Measurements from ENCODE around the gene EFCAB14.
A peak's percentile ranks its signal among the peaks of the same experiment; 100 is the strongest.
"Not testable (repeated sequence)": the region's sequence is repeated elsewhere in the genome, so short reads cannot be mapped to it uniquely, and the experiment has no call there.

The EFCAB14 gene

GRCh38 chr1:46721686-46722205, 2.8 kb upstream of the EFCAB14 start:
- H3K79me2 ChIP-seq (ENCODE audit: insufficient read depth, low read length) = peaks cover 11% of the 10 kb centered on the region
- H3K9me3 ChIP-seq (ENCODE audit: low read length) = no peaks in the 10 kb centered on the region
- H3K4me1 ChIP-seq (ENCODE audit: insufficient read depth, low read length, severe bottlenecking) = peaks cover 23% of the 10 kb centered on the region
- no peaks in the 10 kb centered on the region for H3K27me3 ChIP-seq (ENCODE audit: insufficient read depth, low read length)
- H2AFZ ChIP-seq (ENCODE audit: low read length) = no peak overlapping the region
- H3K36me3 ChIP-seq (ENCODE audit: insufficient read depth, low read length) = no peaks in the 10 kb centered on the region
- H3K4me3 ChIP-seq (ENCODE audit: low read depth, low read length, poor library complexity, severe bottlenecking) = no peak overlapping the region
- H3K9ac ChIP-seq (ENCODE audit: low read length) = no peak overlapping the region
- no peak for TF ChIP-seq EZH2 (IDR thresholded peaks at IDR 0.05; ENCODE audit: borderline replicate concordance, low read length)
- no peak for TF ChIP-seq CTCF (IDR thresholded peaks at IDR 0.05; ENCODE audit: low read length)
- H4K20me1 ChIP-seq (ENCODE audit: insufficient read depth, low read length) = no peaks in the 10 kb centered on the region
- no peak overlapping the region for H3K4me2 ChIP-seq (ENCODE audit: low read length)
- H3K9me2 ChIP-seq (ENCODE audit: low read depth, low read length) = no peaks in the 10 kb centered on the region
- H3K27ac ChIP-seq (ENCODE audit: low read depth, low read length, poor library complexity, severe bottlenecking) = no peak overlapping the region
- H3F3A ChIP-seq (ENCODE audit: insufficient read depth, low read length) = no peaks in the 10 kb centered on the region

- Histone ChIP-seq H3K9ac (ENCODE audit: low read length) (no peak overlapping the region), H3K36me3 (ENCODE audit: insufficient read depth, low read length) (no peaks in the 10 kb centered on the region), H4K20me1 (ENCODE audit: insufficient read depth, low read length) (no peaks in the 10 kb centered on the region), H2AFZ (ENCODE audit: low read length) (no peak overlapping the region), H3F3A (ENCODE audit: insufficient read depth, low read length) (no peaks in the 10 kb centered on the region), H3K4me3 (ENCODE audit: low read depth, low read length, poor library complexity, severe bottlenecking) (no peak overlapping the region), H3K79me2 (ENCODE audit: insufficient read depth, low read length) (peaks cover 11% of the 10 kb centered on the region), H3K9me3 (ENCODE audit: low read length) (no peaks in the 10 kb centered on the region), H3K27ac (ENCODE audit: low read depth, low read length, poor library complexity, severe bottlenecking) (no peak overlapping the region), H3K27me3 (ENCODE audit: insufficient read depth, low read length) (no peaks in the 10 kb centered on the region), H3K4me2 (ENCODE audit: low read length) (no peak overlapping the region), H3K9me2 (ENCODE audit: low read depth, low read length) (no peaks in the 10 kb centered on the region), H3K4me1 (ENCODE audit: insufficient read depth, low read length, severe bottlenecking) (peaks cover 26% of the 10 kb centered on the region)
- TF ChIP-seq EZH2 (IDR thresholded peaks at IDR 0.05; ENCODE audit: borderline replicate concordance, low read length) (no peak), CTCF (IDR thresholded peaks at IDR 0.05; ENCODE audit: low read length) (no peak)
These were observed 2.3 kb upstream of the EFCAB14 start for GRCh38 chr1:46721204-46721603.

- H3K79me2 ChIP-seq (ENCODE audit: insufficient read depth, low read length) = peaks cover 11% of the 10 kb centered on the region
- H3K9me2 ChIP-seq (ENCODE audit: low read depth, low read length); H3K36me3 ChIP-seq (ENCODE audit: insufficient read depth, low read length); H3K27ac ChIP-seq (ENCODE audit: low read depth, low read length, poor library complexity, severe bottlenecking); H2AFZ ChIP-seq (ENCODE audit: low read length); H3K9ac ChIP-seq (ENCODE audit: low read length); H3K27me3 ChIP-seq (ENCODE audit: insufficient read depth, low read length); H4K20me1 ChIP-seq (ENCODE audit: insufficient read depth, low read length); H3K9me3 ChIP-seq (ENCODE audit: low read length); H3F3A ChIP-seq (ENCODE audit: insufficient read depth, low read length); H3K4me3 ChIP-seq (ENCODE audit: low read depth, low read length, poor library complexity, severe bottlenecking); H3K4me2 ChIP-seq (ENCODE audit: low read length): not testable (repeated sequence)
- peaks cover 26% of the 10 kb centered on the region for H3K4me1 ChIP-seq (ENCODE audit: insufficient read depth, low read length, severe bottlenecking)
These were observed 1.4 kb upstream of the EFCAB14 start for GRCh38 chr1:46720319-46720718.

GRCh38 chr1:46719689-46720088, 775 bp upstream of the EFCAB14 start:
- Histone ChIP-seq H3K9me3 (ENCODE audit: low read length) (no peaks in the 10 kb centered on the region), H2AFZ (ENCODE audit: low read length) (peak overlapping the region; percentile 96), H3K4me3 (ENCODE audit: low read depth, low read length, poor library complexity, severe bottlenecking) (peak overlapping the region; percentile 71), H3K9me2 (ENCODE audit: low read depth, low read length) (no peaks in the 10 kb centered on the region), H3K79me2 (ENCODE audit: insufficient read depth, low read length) (peaks cover 11% of the 10 kb centered on the region), H4K20me1 (ENCODE audit: insufficient read depth, low read length) (no peaks in the 10 kb centered on the region), H3K4me2 (ENCODE audit: low read length) (peak overlapping the region; percentile 59), H3K4me1 (ENCODE audit: insufficient read depth, low read length, severe bottlenecking) (peaks cover 26% of the 10 kb centered on the region), H3K27me3 (ENCODE audit: insufficient read depth, low read length) (no peaks in the 10 kb centered on the region), H3K27ac (ENCODE audit: low read depth, low read length, poor library complexity, severe bottlenecking) (no peak overlapping the region), H3F3A (ENCODE audit: insufficient read depth, low read length) (no peaks in the 10 kb centered on the region), H3K9ac (ENCODE audit: low read length) (peak overlapping the region; percentile 46), H3K36me3 (ENCODE audit: insufficient read depth, low read length) (peaks cover 12% of the 10 kb centered on the region; the same call in 1 of the 2 replicates)
- TF ChIP-seq CTCF (IDR thresholded peaks at IDR 0.05; ENCODE audit: low read length) (no peak), EZH2 (IDR thresholded peaks at IDR 0.05; ENCODE audit: borderline replicate concordance, low read length) (no peak)

Measured in OCI-LY1 (cell line).